GM21390 (cell line): ENCODE measurements around the gene RAD18.

Experiments
- ATAC-seq: cut with Tn5 transposase; IDR thresholded peaks from one replicate; pipeline ENCODE4 v1.9.1; 2021; ENCODE audit not compliant: unreplicated experiment

The RAD18 gene

DNA sequence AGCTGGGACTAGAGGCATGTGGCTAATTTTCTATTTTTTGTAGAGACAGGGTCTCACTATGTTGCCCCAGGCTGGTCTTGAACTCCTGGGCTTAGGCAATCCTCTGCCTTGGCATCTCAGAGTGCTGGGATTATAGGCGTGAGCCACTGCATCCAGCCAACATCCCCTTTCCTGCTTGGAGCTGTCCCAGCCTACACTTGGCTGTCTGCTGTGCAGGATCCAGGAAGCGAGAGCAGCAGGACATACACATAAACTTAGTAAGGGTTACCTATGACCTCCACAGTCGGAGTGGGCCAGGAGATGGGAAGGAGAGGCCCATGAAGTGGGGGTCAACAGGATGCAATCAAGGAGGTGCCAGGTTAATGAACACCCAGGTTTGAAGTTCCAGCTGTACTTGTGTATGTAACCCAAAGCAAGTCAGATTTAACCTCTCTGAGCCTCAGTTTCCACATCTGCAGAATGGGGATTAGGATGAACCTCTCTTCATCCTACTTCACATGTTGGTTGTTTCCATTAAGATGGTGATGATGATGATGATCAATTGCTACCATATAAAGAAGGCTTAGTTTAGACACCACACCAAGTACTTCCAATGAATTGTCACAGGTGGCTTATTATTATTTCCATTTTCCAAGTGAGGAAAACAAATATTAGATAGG lies 124.4 kb downstream of the RAD18 start:
- ATAC-seq = no peak

DNA sequence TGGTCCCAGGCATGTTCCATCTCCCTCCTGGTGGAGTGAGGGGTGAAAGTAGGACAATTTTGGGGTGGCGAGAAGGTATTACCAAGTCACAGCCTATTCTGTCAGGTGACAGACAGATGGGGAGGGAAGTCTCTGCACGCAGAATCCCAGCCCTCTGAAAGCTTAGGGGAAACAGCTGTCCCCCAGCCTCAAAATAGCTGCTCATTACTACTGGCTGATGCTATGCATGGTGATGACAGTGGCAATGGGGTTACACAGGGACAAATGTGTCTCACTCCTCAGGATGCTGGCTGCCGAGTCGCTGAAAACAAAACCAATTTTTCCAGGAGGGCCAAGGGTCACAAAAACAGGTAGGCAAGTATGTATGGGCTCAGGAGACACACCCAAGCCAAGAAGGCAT lies 125.0 kb downstream of the RAD18 start:
- no peak for ATAC-seq

DNA sequence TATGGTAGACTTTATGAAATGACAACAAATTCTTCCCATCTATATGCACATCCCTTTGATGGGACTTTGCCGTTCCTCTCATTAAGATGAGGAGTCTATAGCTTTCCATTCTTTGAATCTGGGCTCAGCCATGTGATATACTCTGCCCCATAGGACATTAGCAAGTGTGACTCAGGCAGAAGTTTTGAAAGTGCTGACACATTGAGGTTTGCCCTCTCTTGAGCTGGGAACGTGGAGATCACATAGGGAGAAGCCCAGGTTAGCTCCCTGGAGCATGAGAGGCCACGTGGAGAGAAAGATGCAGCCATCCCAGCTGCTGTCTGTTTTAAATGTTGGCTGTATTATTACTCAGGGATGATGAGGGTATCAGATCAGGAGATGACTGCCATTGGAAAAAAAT lies 126.1 kb downstream of the RAD18 start:
- no peak for ATAC-seq

DNA sequence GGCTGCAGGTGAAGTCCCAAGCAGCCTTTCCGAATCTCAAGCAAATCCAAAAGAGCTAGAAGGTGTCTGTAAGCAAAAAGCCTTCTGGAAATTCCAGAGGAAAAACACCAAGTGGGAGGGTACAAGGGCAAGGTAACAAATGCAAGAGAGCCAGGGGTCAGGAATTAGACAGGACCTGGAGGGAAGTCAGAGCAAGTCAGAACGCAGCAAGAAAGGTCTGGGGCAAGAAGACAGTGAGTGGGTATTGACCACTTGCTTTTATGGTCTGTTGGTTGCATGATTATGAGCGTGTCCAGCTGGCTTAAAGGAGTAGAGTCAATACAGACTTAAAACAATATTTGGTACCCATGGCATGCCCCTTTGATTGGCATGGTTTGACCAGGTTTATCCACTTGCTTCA lies 127.2 kb downstream of the RAD18 start:
- no peak for ATAC-seq

DNA sequence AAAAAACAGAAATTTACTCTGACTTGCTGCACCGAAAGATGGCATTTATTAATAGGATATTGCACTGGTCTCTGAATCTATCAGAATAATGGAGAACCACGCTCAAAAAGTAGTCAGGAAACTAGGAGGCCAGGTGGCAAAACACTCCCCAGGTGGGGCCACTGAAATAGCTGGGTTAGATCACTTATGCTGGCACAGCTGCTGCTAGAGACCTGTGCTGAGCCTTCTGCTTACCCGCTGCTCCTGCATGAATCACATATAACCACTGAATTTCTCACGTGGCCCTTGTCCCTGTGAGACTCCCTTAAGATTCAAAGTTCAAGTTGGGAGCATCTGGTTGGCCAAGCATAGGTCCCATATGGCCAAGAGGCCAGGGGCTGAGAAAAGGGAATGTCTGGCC lies 127.9 kb downstream of the RAD18 start:
- ATAC-seq = no peak

DNA sequence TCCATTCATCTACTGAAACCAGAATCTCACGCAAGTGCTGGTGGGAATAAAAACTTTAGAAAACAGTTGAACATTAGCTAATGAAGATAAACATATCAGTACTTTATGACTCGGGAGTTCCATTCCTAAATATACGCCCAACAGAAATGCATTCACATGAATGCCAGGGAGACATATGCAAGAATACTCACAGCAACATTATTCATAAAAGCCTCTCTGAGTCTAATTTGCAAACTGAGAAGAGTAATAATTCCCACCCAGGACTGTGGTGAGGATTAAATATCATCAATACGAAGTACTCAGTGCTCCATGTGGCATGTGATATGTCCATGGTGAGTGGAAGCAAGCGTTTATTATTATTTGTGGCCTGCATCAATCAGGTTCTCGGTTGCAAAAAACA lies 128.3 kb downstream of the RAD18 start:
- ATAC-seq = no peak

DNA sequence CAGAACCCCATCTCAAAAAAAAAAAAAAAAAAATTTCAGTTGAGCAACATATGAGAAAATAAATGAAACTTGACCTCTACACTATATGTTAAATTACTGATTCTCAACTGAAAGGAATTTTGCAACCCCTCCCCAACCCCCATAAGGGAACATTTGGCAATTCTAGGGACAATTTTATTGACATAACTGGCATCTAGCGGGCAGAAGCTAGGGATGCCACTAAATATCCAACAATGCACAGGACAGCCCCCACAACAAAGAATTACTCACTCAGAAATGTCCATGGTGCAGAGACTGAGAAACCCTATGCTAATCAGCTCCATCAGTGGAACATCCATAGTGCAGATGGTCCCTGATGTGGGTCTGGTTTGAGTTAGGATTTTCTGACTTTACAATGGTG lies 135.6 kb downstream of the RAD18 start:
- ATAC-seq = no peak
